Fibroblast of the conjunctiva (primary cell): Measurements from ENCODE around the gene ELN.
A peak's percentile ranks its signal among the peaks of the same experiment; 100 is the strongest.
"Not testable (repeated sequence)": the region's sequence is repeated elsewhere in the genome, so short reads cannot be mapped to it uniquely, and the experiment has no call there.

Experiments
- DNase-seq: peaks from one replicate; pipeline ENCODE4 v3.0.0-alpha.2; 2010; ENCODE audit warnings: low read depth

Gene ELN

GRCh38 chr7:74027683-74028320, at the start of gene ELN:
TSS of gene ELN (plus strand) at chr7:74028173. CDS start at chr7:74028188, 15 bp downstream.
- DNase-seq, result peak; percentile 84

DNA sequence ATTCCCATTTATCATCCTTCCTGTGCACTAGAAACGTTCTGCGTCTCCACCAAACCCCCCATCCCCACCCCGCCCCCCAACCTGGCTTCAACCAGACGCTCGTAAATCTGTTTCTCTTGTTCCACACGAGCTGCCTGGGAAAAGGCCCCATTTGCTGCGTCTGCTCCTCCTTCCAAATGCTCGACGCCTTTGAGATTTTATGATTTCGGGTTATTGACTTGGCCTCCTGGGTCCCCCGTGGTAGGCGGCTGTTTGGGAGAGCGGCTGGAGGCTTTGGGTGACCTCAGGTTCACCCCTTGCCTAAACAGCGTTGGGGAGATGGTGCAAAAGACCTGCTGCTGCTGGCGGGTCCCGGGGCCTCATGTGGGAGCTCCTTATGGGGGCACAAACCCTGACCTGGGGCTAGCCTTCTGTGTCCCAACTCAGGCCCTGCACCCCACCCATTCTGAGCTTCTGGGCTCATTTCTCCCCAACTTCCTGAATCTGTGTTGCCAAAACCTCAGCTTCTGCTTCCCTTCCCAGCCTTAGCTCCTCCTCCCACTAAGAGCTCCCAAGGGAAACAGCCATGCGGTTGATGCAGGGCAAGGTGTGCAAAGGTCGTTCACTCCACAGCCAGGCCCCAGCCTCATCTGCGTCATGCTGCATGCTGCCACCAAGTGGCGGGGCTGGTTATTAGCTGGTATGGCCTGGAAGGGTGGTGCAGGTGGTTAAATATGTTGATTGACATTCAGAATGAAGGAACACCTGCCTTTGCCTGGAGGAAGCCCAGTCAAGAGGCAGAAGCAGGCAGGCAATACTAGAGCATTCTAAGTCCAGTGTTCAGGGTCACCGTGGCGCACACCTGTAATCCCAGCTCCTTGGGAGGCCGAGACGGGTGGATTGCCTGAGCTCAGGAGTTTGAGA, 49.1 kb upstream of the ELN start:
- DNase-seq, result peak; percentile 23

DNA sequence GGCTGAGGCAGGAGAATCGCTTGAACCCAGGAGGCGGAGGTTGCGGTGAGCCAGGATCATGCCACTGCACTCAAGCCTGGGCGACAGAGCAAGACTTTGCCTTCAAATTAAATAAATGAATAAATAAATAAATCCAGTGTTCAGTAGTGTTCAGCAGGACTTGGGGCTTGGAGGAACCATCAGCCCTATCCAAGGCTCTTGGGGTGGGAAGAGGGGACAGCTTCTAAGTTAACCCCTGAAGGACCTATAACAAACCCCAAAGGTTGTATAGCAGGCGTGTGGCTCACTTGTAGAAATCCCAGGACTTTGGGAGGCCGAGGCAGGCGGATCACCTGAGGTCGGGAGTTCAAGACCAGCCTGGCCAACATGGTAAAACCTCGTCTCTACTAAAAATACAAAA, 48.3 kb upstream of the ELN start:
- DNase-seq, result not testable (repeated sequence)

DNA sequence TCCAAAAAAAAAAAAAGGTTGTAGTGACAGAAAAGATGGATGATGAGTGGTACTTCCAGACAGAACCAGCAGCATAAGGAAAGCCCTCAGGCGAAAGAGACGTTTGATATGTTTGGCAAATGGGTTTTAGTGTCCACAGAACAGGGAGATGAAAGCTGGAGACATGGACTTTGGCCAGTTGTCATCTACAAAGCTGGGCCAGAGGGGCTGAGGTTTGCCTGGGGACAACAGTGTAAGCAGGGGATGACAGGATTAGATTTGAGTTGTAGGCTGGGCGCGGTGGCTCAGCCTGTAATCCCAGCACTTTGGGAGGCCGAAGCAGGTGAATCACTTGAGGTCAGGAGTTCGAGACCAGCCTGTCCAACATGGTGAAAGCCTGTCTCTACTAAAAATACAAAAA, 47.8 kb upstream of the ELN start:
- no peak for DNase-seq

- no peak for DNase-seq
Observed at GRCh38 chr7:73981933-73982332, 46.0 kb upstream of the ELN start.

DNA sequence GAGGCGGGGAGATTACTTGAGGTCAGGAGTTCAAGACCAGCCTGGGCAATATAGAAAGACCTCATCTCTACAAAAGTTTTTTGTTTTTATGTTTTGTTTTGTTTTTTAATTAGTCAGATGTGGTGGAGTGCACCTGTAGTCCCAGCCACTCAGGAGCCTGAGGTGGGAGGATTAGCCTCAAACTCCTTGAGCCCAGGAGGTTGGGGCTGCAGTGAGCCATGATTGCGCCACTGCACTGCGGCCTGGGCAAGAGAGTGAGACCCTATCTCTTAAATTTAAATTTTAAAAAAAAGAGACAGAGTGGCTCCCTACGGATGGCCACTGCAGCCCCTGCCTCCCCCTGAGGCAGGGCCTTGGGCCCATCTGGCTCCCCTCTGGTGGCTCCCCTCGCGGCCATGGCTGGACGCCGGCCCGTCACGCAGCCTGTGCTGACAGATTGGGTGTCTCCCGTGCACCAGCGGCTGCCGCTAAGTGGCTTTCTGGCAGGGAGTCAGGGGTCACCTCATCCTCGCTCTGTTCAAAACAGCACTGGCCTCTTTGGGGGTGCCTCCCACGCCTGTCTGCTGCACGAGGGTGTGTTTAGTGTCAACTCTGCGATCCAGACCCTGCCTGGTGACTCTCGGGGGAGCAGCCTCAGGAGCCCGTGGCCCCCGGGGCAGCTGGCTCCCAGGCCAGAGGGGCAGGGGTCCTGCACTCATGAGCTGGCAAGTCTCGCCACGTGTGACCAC, 44.4 kb upstream of the ELN start:
- no peak for DNase-seq

GRCh38 chr7:73984481-73985205, 43.3 kb upstream of the ELN start:
- no peak for DNase-seq

- no peak for DNase-seq
Observed at GRCh38 chr7:73985737-73986141, 42.2 kb upstream of the ELN start.

DNA sequence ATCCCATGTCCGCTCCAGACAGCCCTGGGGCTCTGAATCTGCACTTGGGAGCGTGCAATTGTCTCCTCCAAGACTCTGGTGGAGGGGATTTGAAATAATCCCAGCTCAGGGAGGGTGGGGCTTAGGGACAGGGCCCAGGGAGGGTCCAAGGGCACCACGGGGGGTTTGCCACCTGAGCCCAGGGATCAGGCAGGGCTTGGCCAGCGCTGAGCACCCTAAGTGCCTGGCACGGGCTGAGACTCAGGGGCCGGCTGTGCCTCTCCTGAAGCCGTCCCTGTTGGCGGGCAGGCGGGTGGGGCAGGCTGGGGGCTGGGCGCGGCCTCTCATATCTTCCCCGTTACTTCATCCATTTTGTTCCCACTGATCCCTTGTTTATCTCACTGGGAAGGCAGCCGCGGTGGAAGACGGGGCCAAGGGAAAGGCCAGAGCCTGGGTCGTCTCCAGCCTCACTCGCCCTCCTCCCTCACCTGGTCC, 41.8 kb upstream of the ELN start:
- DNase-seq, result no peak

GRCh38 chr7:73987298-73987697, 40.7 kb upstream of the ELN start:
- DNase-seq, result no peak

GRCh38 chr7:73988197-73988596, 39.8 kb upstream of the ELN start:
- no peak for DNase-seq

DNA sequence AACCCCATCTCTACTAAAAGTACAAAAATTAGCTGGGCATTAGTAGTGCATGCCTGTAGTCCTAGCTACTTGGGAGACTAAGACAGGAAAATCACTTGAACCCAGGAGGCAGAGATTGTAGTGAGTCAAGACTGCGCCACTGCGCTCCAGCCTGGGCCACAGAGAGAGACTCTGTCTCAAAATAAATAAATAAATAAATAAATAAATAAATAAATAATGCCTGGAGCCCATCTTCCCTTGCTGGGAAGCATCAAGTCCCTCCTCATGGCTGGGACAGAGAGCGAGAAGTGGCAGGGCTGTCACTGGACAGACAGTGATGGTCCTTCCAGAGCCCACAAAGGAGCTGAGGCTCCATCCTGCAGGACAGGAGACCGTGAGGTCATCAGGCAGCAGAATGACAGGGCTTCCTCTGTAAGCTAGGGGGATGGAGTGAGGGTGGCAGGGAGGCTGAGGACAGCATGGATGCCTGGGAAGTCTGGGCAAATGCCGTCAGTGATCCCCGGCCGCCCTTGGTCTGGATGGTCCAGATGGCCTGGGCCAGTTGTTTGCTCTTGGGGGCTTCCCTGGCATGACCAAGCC, 36.4 kb upstream of the ELN start:
- DNase-seq, result no peak

DNA sequence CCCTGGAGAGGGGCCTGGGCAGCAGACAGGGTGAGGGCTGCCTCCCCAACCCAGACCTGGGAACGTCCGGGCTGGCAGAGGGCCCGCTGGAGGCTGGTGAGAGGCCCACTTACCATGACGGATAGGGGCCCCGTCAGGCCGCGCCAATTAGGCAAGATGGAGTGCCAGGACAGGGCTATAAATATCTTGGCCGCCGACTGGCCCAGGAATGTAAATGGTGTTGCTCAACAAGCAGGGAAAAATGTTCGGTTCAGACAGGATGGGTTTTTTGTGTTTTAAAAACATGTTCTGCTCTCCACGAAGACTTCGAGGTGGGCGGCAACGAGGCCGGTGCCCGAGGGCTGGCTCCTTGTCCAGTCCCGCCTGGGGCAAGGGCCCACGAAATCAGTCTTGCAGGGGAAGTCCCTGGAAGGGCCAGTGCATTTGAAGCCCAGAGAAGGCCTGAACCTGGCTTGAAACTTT, 35.8 kb upstream of the ELN start:
- DNase-seq, result peak; percentile 51

- no peak for DNase-seq
Observed at GRCh38 chr7:73994023-73994422, 34.0 kb upstream of the ELN start.

GRCh38 chr7:73994761-73995160, 33.2 kb upstream of the ELN start:
- no peak for DNase-seq

- DNase-seq, result no peak
Observed at GRCh38 chr7:73995330-73995729, 32.6 kb upstream of the ELN start.

- DNase-seq, result no peak
Observed at GRCh38 chr7:73995821-73996511, 32.0 kb upstream of the ELN start.

GRCh38 chr7:73997056-73997455, 30.9 kb upstream of the ELN start:
- no peak for DNase-seq

GRCh38 chr7:73999664-74000435, 28.1 kb upstream of the ELN start:
- no peak for DNase-seq

GRCh38 chr7:74000489-74001149, 27.4 kb upstream of the ELN start:
- no peak for DNase-seq
